ENCODE data around the gene B9D1. TPM values are rescaled to one million over a fixed set of nuclear protein-coding genes. Genes with fewer than 3 reads are reported as not detected.
A peak's percentile ranks its signal among the peaks of the same experiment; 100 is the strongest.

The B9D1 gene
- total RNA-seq, 1 donor from 2014 or later = 5.3 TPM

- DNase-seq (ENCODE audit: missing footprints) = no peak
- intact Hi-C loops (cut with DNase I) = no loop called here
- ATAC-seq = no peak
Measured at GRCh38 chr17:19331543-19332245, 30.8 kb downstream of the B9D1 start.

GRCh38 chr17:19331134-19331533, 31.4 kb downstream of the B9D1 start:
- intact Hi-C loops (cut with DNase I) = no loop called here
- DNase-seq (ENCODE audit: missing footprints) = no peak
- ATAC-seq = no peak

- ATAC-seq (no peak), DNase-seq (ENCODE audit: missing footprints) (no peak)
- intact Hi-C loops (cut with DNase I) = no loop called here
Measured at GRCh38 chr17:19330271-19330670, 32.3 kb downstream of the B9D1 start.

- no peak for DNase-seq (ENCODE audit: missing footprints)
- intact Hi-C loops (cut with DNase I) = no loop called here
- ATAC-seq = no peak
Measured at GRCh38 chr17:19329839-19330238, 32.7 kb downstream of the B9D1 start.

- intact Hi-C loops (cut with DNase I) = no loop called here
- ATAC-seq (no peak), DNase-seq (ENCODE audit: missing footprints) (no peak)
Measured at GRCh38 chr17:19329136-19329535, 33.4 kb downstream of the B9D1 start.

- intact Hi-C loops (cut with DNase I) = no loop called here
- DNase-seq (ENCODE audit: missing footprints) (no peak), ATAC-seq (peak; percentile 29)
Measured at GRCh38 chr17:19328441-19329061, 34.0 kb downstream of the B9D1 start.

- intact Hi-C loops (cut with DNase I) = no loop called here
- no peak for ATAC-seq
- no peak for DNase-seq (ENCODE audit: missing footprints)
Measured at GRCh38 chr17:19327031-19327783, 35.3 kb downstream of the B9D1 start.

- no peak for ATAC-seq
- no peak for DNase-seq (ENCODE audit: missing footprints)
- intact Hi-C loops (cut with DNase I) = no loop called here
Measured at GRCh38 chr17:19325542-19325941, 37.0 kb downstream of the B9D1 start.

- intact Hi-C loops (cut with DNase I) = no loop called here
- no peak for DNase-seq (ENCODE audit: missing footprints)
- ATAC-seq = no peak
Measured at GRCh38 chr17:19322861-19323260, 39.7 kb downstream of the B9D1 start.

GRCh38 chr17:19322129-19322505, 40.4 kb downstream of the B9D1 start:
- DNase-seq (ENCODE audit: missing footprints) (no peak), ATAC-seq (no peak)
- intact Hi-C loops (cut with DNase I) = no loop called here

- intact Hi-C loops (cut with DNase I) = loop anchor here (2.0 kb wide), 1 partner anchor 15 kb away; no protein-coding TSS in a partner anchor
- ATAC-seq (peak; percentile 9), DNase-seq (ENCODE audit: missing footprints) (no peak)
Measured at GRCh38 chr17:19321481-19322128, 40.9 kb downstream of the B9D1 start.

GRCh38 chr17:19320876-19321275, 41.6 kb downstream of the B9D1 start:
- DNase-seq (ENCODE audit: missing footprints) (no peak), ATAC-seq (no peak)
- intact Hi-C loops (cut with DNase I) = loop anchor here (2.0 kb wide), 1 partner anchor 16 kb away; no protein-coding TSS in a partner anchor

GRCh38 chr17:19319771-19320505, 42.6 kb downstream of the B9D1 start:
- ATAC-seq = no peak
- no peak for DNase-seq (ENCODE audit: missing footprints)
- intact Hi-C loops (cut with DNase I) = loop anchor here (2.0 kb wide), 1 partner anchor 17 kb away; no protein-coding TSS in a partner anchor

GRCh38 chr17:19318611-19319010, 43.9 kb downstream of the B9D1 start:
- intact Hi-C loops (cut with DNase I) = no loop called here
- ATAC-seq = no peak
- no peak for DNase-seq (ENCODE audit: missing footprints)

GRCh38 chr17:19317359-19318095, 45.0 kb downstream of the B9D1 start:
- intact Hi-C loops (cut with DNase I) = no loop called here
- ATAC-seq (peak; percentile 92), DNase-seq (ENCODE audit: missing footprints) (peak; percentile 89)

GRCh38 chr17:19316761-19317358, 45.7 kb downstream of the B9D1 start:
- intact Hi-C loops (cut with DNase I) = no loop called here
- DNase-seq (ENCODE audit: missing footprints) (no peak), ATAC-seq (no peak)

- ATAC-seq = no peak
- intact Hi-C loops (cut with DNase I) = no loop called here
- no peak for DNase-seq (ENCODE audit: missing footprints)
Measured at GRCh38 chr17:19315104-19315503, 47.4 kb downstream of the B9D1 start.
